Measurements from ENCODE around the gene RIIAD1. TPM values are rescaled to one million over a fixed set of nuclear protein-coding genes. Genes with fewer than 3 reads are reported as not detected.
"Not testable (repeated sequence)": the region's sequence is repeated elsewhere in the genome, so short reads cannot be mapped to it uniquely, and the experiment has no call there.

Gene RIIAD1
- total RNA-seq, 4 donors from 2014 or later: 1.7 TPM; not detected in 3

- TF ChIP-seq EP300 (IDR thresholded peaks at IDR 0.05): no peak
- no peak for TF ChIP-seq POLR2AphosphoS5 (IDR thresholded peaks at IDR 0.05)
- no peak for TF ChIP-seq POLR2A (IDR thresholded peaks at IDR 0.05; ENCODE audit: low read depth)
- no peak for TF ChIP-seq CTCF (IDR thresholded peaks at IDR 0.05)
- H3K27ac ChIP-seq (replicated peaks in 1 of 4): peak overlapping the region; percentile 50 to 76 (median 64)
Measured at GRCh38 chr1:151681923-151682322, 39.4 kb upstream of the RIIAD1 start.

GRCh38 chr1:151682901-151683300, 38.4 kb upstream of the RIIAD1 start:
- H3K27me3 ChIP-seq; DNase-seq (ENCODE audit: extremely low spot score); H3K27ac ChIP-seq (replicated peaks in 1 of 4); H3K9me3 ChIP-seq; H3K4me3 ChIP-seq: not testable (repeated sequence)
- WGBS: 93% methylated on average over 5 of the region's 7 CpGs
- peaks cover 7 to 22% (median 16%) of the 10 kb centered on the region in 4 donors for H3K4me1 ChIP-seq
- peaks cover 5 to 43% (median 30%) of the 10 kb centered on the region in 4 donors for H3K36me3 ChIP-seq
- intact Hi-C loops (cut with DNase I): loop anchor here (10.0 kb wide), 1 partner anchor 88 kb away; no protein-coding TSS in a partner anchor

More at GRCh38 chr1:151681923-151682322, 39.4 kb upstream of the RIIAD1 start:
- Histone ChIP-seq H3K4me3 (no peak overlapping the region), H3K4me1 (peaks cover 7 to 22% (median 16%) of the 10 kb centered on the region in 4 donors), H3K9me3 (no peaks in the 10 kb centered on the region), H3K36me3 (peaks cover 5 to 49% (median 31%) of the 10 kb centered on the region in 4 donors), H3K27me3 (no peaks in the 10 kb centered on the region)
- intact Hi-C loops (cut with DNase I): loop anchor here (10.0 kb wide), 1 partner anchor 87 kb away; no protein-coding TSS in a partner anchor
- DNase-seq (ENCODE audit: extremely low spot score): no peak
- 85% methylated on average over 2 of the region's 2 CpGs for WGBS

GRCh38 chr1:151684128-151684527, 37.2 kb upstream of the RIIAD1 start:
- H3K4me1 ChIP-seq: peaks cover 7 to 22% (median 16%) of the 10 kb centered on the region in 4 donors
- H3K36me3 ChIP-seq: peaks cover 5 to 42% (median 28%) of the 10 kb centered on the region in 4 donors
- 65% methylated on average over 2 of the region's 2 CpGs for WGBS
- H3K27me3 ChIP-seq: no peaks in the 10 kb centered on the region
- no peak for DNase-seq (ENCODE audit: extremely low spot score)
- H3K9me3 ChIP-seq: no peaks in the 10 kb centered on the region
- no peak overlapping the region for H3K4me3 ChIP-seq
- no peak overlapping the region for H3K27ac ChIP-seq (replicated peaks in 1 of 4)
- TF ChIP-seq POLR2AphosphoS5 (IDR thresholded peaks at IDR 0.05) (no peak), POLR2A (IDR thresholded peaks at IDR 0.05; ENCODE audit: low read depth) (no peak), EP300 (IDR thresholded peaks at IDR 0.05) (no peak), CTCF (IDR thresholded peaks at IDR 0.05) (no peak)
- intact Hi-C loops (cut with DNase I): loop anchor here (10.0 kb wide), 1 partner anchor 89 kb away; no protein-coding TSS in a partner anchor

GRCh38 chr1:151686561-151686960, 34.8 kb upstream of the RIIAD1 start:
- no peak overlapping the region for H3K4me3 ChIP-seq
- H3K9me3 ChIP-seq: no peaks in the 10 kb centered on the region
- peaks cover 5 to 58% (median 28%) of the 10 kb centered on the region in 4 donors for H3K36me3 ChIP-seq
- H3K27ac ChIP-seq (replicated peaks in 1 of 4): no peak overlapping the region
- no peaks in the 10 kb centered on the region for H3K27me3 ChIP-seq
- H3K4me1 ChIP-seq: peaks cover 0 to 5% (median 2%) of the 10 kb centered on the region in 4 donors
- no peak for DNase-seq (ENCODE audit: extremely low spot score)
- intact Hi-C loops (cut with DNase I): loop anchor here (10.0 kb wide), 1 partner anchor 92 kb away; no protein-coding TSS in a partner anchor
- TF ChIP-seq EP300 (IDR thresholded peaks at IDR 0.05) (no peak), POLR2A (IDR thresholded peaks at IDR 0.05; ENCODE audit: low read depth) (no peak), POLR2AphosphoS5 (IDR thresholded peaks at IDR 0.05) (no peak), CTCF (IDR thresholded peaks at IDR 0.05) (no peak)
- 82% methylated on average over 2 of the region's 2 CpGs for WGBS

- Histone ChIP-seq H3K4me1 (no peaks in the 10 kb centered on the region), H3K27ac (replicated peaks in 1 of 4) (no peak overlapping the region), H3K36me3 (peaks cover 22 to 64% (median 35%) of the 10 kb centered on the region in 4 donors), H3K4me3 (no peak overlapping the region), H3K27me3 (no peaks in the 10 kb centered on the region), H3K9me3 (no peaks in the 10 kb centered on the region)
- no peak for TF ChIP-seq POLR2A (IDR thresholded peaks at IDR 0.05; ENCODE audit: low read depth)
- TF ChIP-seq EP300 (IDR thresholded peaks at IDR 0.05): no peak
- no peak for TF ChIP-seq POLR2AphosphoS5 (IDR thresholded peaks at IDR 0.05)
- no peak for TF ChIP-seq CTCF (IDR thresholded peaks at IDR 0.05)
- 82% methylated on average over 4 of the region's 4 CpGs for WGBS
- intact Hi-C loops (cut with DNase I): loop anchor here (10.0 kb wide), 1 partner anchor 95 kb away; no protein-coding TSS in a partner anchor
- no peak for DNase-seq (ENCODE audit: extremely low spot score)
Measured at GRCh38 chr1:151689494-151689893, 31.8 kb upstream of the RIIAD1 start.
